Thymus (tissue), 11 donors: Measurements from ENCODE around the gene WDR37. TPM values are rescaled to one million over a fixed set of nuclear protein-coding genes. Genes with fewer than 3 reads are reported as not detected.

Experiments
- DNase-seq, 9 donors: peaks; one replicate each; pipeline ENCODE4 v3.0.0-alpha.2; 2013; ENCODE audit warnings: low spot score in 9 of 9, low read depth in 6 of 9, missing footprints in 1 of 9
- H3K27ac ChIP-seq, 2 donors: one replicate each; pipeline ENCODE4 v1.5.1; 2013; ENCODE audit warnings: control low read depth in 1 of 2, low read depth in 1 of 2, low read length in 1 of 2, mild to moderate bottlenecking in 1 of 2, moderate library complexity in 1 of 2
- H3K27me3 ChIP-seq, 2 donors: one replicate each; pipeline ENCODE4 v1.5.1; 2013; ENCODE audit warnings: low read length in 1 of 2; ENCODE audit not compliant: control insufficient read depth in 2 of 2, insufficient read depth in 1 of 2
- H3K36me3 ChIP-seq, 2 donors: one replicate each; pipeline ENCODE4 v1.5.1; 2013; ENCODE audit warnings: low read length in 1 of 2, mild to moderate bottlenecking in 1 of 2, moderate library complexity in 1 of 2; ENCODE audit not compliant: control insufficient read depth in 2 of 2, insufficient read depth in 2 of 2
- H3K4me1 ChIP-seq, 2 donors: one replicate each; pipeline ENCODE4 v1.5.1; 2013; ENCODE audit warnings: low read length in 2 of 2; ENCODE audit not compliant: control insufficient read depth in 2 of 2, insufficient read depth in 2 of 2
- H3K4me3 ChIP-seq, 2 donors: one replicate each; pipeline ENCODE4 v1.5.1; 2013; ENCODE audit warnings: low read length in 2 of 2, control low read depth in 1 of 2, mild to moderate bottlenecking in 1 of 2
- H3K9me3 ChIP-seq, 2 donors: one replicate each; pipeline ENCODE4 v1.5.1; 2013; ENCODE audit warnings: low read length in 1 of 2, mild to moderate bottlenecking in 1 of 2; ENCODE audit not compliant: control insufficient read depth in 2 of 2, insufficient read depth in 1 of 2
- WGBS: extraction: QIAGEN DNeasy Blood & Tissue Kit; methylation state at CpG from one replicate; pipeline ENCODE4 v1.1.7; 2013; 5-methylcytosine and 5-hydroxymethylcytosine counted together
- polyA plus RNA-seq: library from polyadenylated mRNA; stranded (reverse); fragments of 200-250 nt; gene quantifications from one replicate; pipeline ENCODE4 v1.2.3, GENCODE V29; 2013
- total RNA-seq: library from RNA; stranded (reverse); fragments of 120-200 nt; gene quantifications from one replicate; pipeline ENCODE4 v1.2.4, GENCODE V29; 2013
- donor health status: healthy.

The WDR37 gene
- total and polyA plus RNA-seq, 2 donors, result 8.5 to 14.0 TPM

- over 99% methylated on average over 21 of the region's 21 CpGs for WGBS
- no peaks in the 10 kb centered on the region for H3K4me1 ChIP-seq
- H3K9me3 ChIP-seq, result peaks cover 0 to under 1% of the 10 kb centered on the region in 2 donors
- no peak for DNase-seq
- no peak overlapping the region for H3K27ac ChIP-seq
- H3K36me3 ChIP-seq, result peaks cover 64 to 67% of the 10 kb centered on the region in 2 donors
- no peak overlapping the region for H3K4me3 ChIP-seq
- no peaks in the 10 kb centered on the region for H3K27me3 ChIP-seq
These were observed 72.5 kb downstream of the WDR37 start for GRCh38 chr10:1128649-1129048.

- Histone ChIP-seq H3K9me3 (peaks cover 0 to 1% of the 10 kb centered on the region in 2 donors), H3K27me3 (no peaks in the 10 kb centered on the region), H3K27ac (no peak overlapping the region), H3K4me3 (no peak overlapping the region), H3K36me3 (peaks cover 51 to 52% of the 10 kb centered on the region in 2 donors), H3K4me1 (no peaks in the 10 kb centered on the region)
- DNase-seq, result no peak
- WGBS, result 98% methylated on average over 10 of the region's 10 CpGs
These were observed 74.0 kb downstream of the WDR37 start for GRCh38 chr10:1130226-1130625.

DNA sequence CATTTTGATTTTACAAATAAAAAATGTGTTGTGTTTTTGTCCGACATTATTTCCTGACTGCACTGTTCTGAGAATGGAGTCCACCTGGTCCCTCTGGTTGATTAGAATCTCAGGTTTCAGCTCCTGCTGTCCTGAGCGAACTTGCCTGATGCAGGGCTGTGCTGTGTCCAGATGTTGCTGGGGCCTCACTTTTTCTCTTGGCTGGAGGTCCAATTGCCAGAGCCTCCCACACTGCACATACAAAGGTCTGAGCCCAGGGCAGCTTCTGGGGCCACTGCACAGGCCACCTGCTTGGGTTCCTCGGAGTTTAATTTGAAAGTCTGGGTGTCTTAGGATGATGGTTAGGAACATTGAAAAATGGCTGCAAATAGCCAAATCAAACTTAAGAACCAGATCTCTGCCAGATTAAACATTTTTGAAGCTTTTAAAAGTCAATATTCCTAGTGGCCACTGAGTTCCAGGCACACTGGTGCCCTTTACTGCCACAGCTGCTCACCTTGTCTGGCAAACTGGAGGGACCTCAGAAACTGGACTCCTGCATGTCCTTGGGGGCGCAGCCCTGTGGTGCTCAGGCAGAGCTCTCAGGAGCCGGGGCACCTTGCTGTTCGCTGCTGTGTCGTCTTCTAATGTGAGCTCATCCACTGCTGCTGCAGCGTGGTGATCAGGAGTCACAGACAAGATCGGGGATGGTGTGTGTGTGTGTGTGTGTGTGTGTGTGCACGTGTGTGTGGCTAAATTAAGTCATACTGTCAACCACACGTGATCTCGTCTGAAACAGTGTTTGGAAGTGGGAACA, 75.0 kb downstream of the WDR37 start:
- 97% methylated on average over 12 of the region's 12 CpGs for WGBS
- DNase-seq, result no peak
- no peak overlapping the region for H3K27ac ChIP-seq
- no peaks in the 10 kb centered on the region for H3K27me3 ChIP-seq
- no peaks in the 10 kb centered on the region for H3K4me1 ChIP-seq
- H3K9me3 ChIP-seq, result peaks cover 0 to 1% of the 10 kb centered on the region in 2 donors
- H3K36me3 ChIP-seq, result peaks cover 43 to 47% of the 10 kb centered on the region in 2 donors
- no peak overlapping the region for H3K4me3 ChIP-seq

DNA sequence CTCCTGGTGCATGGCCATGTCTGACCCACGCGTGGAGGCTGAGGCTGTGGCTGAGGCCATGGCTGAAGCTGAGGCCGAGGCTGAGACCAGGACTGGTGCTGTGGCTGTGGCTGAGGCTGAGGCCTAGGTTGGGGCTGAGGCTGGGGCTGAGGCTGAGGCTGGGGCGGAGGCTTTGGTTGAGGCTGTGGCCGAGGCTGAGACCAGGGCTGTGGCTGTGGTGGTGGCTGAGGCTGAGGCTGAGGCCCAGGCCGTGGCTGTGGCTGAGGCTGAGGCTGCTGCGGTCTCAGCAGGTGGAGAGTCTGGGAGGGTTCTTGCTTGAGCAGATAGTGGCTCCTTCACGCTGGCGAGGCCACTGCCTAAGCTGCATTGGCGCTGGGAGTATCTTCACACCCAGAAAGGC, 76.4 kb downstream of the WDR37 start:
- H3K4me1 ChIP-seq, result no peaks in the 10 kb centered on the region
- H3K9me3 ChIP-seq, result peaks cover 1 to 2% of the 10 kb centered on the region in 2 donors
- WGBS, result 90% methylated on average over 10 of the region's 10 CpGs
- no peaks in the 10 kb centered on the region for H3K27me3 ChIP-seq
- no peak overlapping the region for H3K27ac ChIP-seq
- DNase-seq, result no peak
- H3K36me3 ChIP-seq, result peaks cover 35 to 36% of the 10 kb centered on the region in 2 donors
- no peak overlapping the region for H3K4me3 ChIP-seq

- peaks cover 1 to 2% of the 10 kb centered on the region in 2 donors for H3K9me3 ChIP-seq
- H3K4me3 ChIP-seq, result no peak overlapping the region
- H3K27ac ChIP-seq, result no peak overlapping the region
- WGBS, result 98% methylated on average over 3 of the region's 3 CpGs
- no peaks in the 10 kb centered on the region for H3K4me1 ChIP-seq
- no peak for DNase-seq
- H3K27me3 ChIP-seq, result no peaks in the 10 kb centered on the region
- H3K36me3 ChIP-seq, result peaks cover 28 to 29% of the 10 kb centered on the region in 2 donors
These were observed 77.4 kb downstream of the WDR37 start for GRCh38 chr10:1133495-1134045.

DNA sequence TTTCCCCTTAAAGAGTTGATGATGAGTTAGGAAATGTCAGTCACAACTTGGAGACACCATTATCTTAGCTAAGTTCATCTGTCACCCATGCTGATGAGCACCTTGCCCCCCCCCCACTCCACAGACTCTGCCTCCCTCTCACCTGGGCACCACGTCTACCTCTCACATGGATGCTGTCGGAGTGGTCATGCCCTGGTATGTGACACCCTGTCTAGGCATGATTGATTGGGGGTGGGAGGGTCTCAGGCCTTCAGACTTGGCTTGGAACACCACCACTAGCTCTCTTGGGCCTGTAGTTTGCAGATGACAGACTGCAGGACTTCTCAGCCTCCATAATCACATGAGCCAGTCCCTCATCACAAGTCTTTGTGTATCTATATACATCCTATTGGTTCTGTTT, 78.0 kb downstream of the WDR37 start:
- no peak for DNase-seq
- Histone ChIP-seq H3K27me3 (no peaks in the 10 kb centered on the region), H3K36me3 (peaks cover 23% of the 10 kb centered on the region in 2 donors), H3K9me3 (peaks cover 1 to 2% of the 10 kb centered on the region in 2 donors), H3K4me3 (no peak overlapping the region), H3K27ac (no peak overlapping the region), H3K4me1 (no peaks in the 10 kb centered on the region)
- 98% methylated on average over 2 of the region's 2 CpGs for WGBS

DNA sequence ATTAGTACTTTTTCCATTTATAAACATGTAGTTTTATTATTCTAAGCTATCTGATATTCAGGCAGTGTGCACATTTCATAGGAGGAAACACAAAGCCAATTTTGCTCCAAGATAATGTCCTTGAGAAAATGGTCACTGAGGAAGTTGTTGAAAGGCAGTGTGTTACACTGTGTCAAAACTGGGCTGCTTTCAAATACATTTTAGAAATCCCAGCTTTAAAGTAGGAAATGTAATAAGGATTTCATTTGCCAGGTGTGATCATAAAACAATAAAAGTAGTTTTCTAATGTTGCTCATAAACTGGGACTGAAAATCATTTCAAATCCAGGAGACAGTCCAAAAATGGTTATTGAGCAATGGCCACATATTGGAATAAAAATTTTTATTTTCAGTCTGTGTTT, 80.1 kb downstream of the WDR37 start:
- peaks cover 1 to 2% of the 10 kb centered on the region in 2 donors for H3K9me3 ChIP-seq
- no peak for DNase-seq
- H3K27me3 ChIP-seq, result no peaks in the 10 kb centered on the region
- H3K4me3 ChIP-seq, result no peak overlapping the region
- H3K36me3 ChIP-seq, result peaks cover 2 to 3% of the 10 kb centered on the region in 2 donors
- no peaks in the 10 kb centered on the region for H3K4me1 ChIP-seq
- no peak overlapping the region for H3K27ac ChIP-seq

- DNase-seq, result no peak
- H3K9me3 ChIP-seq, result peaks cover 1 to 2% of the 10 kb centered on the region in 2 donors
- H3K27ac ChIP-seq, result no peak overlapping the region
- H3K36me3 ChIP-seq, result no peaks in the 10 kb centered on the region
- no peaks in the 10 kb centered on the region for H3K27me3 ChIP-seq
- WGBS, result 95% methylated on average over 10 of the region's 10 CpGs
- no peaks in the 10 kb centered on the region for H3K4me1 ChIP-seq
- no peak overlapping the region for H3K4me3 ChIP-seq
These were observed 81.4 kb downstream of the WDR37 start for GRCh38 chr10:1137499-1138163.

DNA sequence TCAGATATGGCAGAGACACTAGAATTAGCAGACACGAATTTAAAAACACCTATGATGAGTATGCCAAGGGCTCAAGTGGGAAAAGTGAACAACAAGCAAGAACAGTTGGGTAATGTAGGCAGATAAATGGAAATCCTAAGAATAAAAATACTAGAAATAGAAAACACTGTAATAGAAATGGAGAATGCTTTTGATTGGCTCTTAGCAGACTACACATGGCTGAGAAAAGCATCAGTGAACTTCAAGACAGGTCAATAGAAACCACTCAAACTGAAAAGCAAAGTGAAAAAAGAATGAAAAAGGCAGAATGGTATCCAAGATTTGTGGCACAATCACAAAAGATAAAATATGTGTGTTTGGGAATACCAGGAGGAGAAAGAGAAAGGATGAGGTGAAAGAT, 82.3 kb downstream of the WDR37 start:
- peaks cover 1 to 2% of the 10 kb centered on the region in 2 donors for H3K9me3 ChIP-seq
- H3K4me1 ChIP-seq, result no peaks in the 10 kb centered on the region
- no peak overlapping the region for H3K4me3 ChIP-seq
- WGBS, result 96% methylated on average over 1 of the region's 1 CpG
- no peaks in the 10 kb centered on the region for H3K27me3 ChIP-seq
- no peak for DNase-seq
- no peak overlapping the region for H3K27ac ChIP-seq
- H3K36me3 ChIP-seq, result no peaks in the 10 kb centered on the region
